Activated naive CD8-positive, alpha-beta T cell treated with anti-CD3 and anti-CD28 coated beads, Interleukin-2, amount 50 U/mL, for 16 hours (primary cell): ENCODE data around the gene FUZ.

ENCODE experiments used
- DNase-seq: peaks from one replicate; pipeline ENCODE4 v3.0.0-alpha.2; 2020; ENCODE audit warnings: low read depth, low spot score

Gene FUZ

DNA sequence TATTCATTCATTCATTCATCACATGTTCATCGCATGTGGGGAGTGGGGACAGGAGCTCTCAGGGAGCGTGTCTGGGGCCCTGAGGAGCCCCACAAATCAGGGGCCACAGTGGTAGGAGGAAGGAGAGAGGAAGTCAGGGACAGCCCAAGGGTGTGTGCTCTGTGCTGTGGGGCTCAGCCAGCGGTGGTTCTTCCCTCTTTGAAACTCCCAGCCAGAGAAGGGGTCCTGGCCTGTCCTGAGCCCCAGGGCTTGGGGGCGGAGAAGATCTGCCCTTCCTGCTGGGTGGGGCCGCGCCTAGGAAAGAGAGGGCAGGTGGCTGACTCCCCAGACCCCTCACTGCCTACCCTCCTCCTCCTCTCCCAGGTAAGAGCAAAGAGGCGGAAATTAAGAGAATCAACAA is 31.7 kb downstream of the FUZ start:
- DNase-seq = no peak

DNA sequence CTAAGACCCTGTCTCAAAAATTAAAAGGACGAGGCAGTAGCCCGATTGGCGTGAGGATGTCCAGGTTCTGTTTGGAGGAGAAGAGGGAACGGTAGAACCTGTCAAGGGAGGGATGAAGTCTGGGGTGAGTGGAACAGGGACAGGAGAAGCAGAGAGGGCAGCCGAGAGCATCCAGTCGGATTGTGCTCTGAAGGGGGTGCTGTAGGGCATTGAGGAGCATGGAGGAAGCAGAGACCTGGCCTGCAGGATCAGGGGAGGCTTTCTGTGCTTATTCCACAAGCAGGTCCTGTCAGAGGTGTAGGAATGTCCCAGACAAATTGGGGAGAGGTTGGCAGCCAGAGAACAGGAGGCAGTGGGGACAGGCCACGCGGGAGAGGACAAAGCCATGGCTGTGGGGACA is 32.2 kb downstream of the FUZ start:
- DNase-seq = no peak

DNA sequence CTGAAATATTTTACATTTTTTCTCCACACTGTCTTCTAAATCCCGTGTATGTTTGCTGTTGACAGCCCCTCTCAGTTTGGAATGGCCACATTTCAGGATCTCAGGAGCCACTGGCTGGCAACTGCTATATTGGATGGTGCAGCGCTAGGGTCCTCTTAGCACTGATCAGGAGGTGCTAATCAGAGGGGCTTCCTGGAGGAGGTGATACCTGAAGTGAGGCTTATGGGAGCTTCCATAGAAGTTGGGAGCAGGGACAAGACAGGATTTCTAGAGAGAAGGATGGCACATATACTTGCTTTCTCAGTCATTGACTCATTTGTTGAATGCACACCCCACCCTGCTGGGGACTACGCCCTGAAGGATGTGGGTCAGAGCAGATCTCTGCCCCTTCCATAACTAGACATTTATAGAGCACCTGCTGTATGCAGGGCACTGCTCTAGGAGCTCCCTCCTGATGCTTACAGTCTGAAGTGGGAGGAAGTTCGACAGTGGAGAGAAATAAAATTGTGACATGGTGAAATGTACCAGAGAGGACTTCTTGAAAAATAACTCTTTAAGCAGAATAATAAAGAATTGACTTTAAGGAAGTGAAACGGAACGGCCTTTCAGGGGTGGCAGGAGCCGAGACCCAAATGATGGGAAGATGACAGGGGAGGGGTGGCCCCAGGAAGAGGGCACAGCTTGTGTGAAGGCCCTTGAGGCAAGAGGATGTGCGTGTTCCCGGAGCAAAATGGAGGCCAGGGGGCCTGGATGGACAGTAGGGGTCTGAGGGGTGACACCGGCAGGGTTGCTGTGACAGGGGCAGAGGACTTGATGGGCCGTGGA is 33.1 kb downstream of the FUZ start:
- DNase-seq = no peak

DNA sequence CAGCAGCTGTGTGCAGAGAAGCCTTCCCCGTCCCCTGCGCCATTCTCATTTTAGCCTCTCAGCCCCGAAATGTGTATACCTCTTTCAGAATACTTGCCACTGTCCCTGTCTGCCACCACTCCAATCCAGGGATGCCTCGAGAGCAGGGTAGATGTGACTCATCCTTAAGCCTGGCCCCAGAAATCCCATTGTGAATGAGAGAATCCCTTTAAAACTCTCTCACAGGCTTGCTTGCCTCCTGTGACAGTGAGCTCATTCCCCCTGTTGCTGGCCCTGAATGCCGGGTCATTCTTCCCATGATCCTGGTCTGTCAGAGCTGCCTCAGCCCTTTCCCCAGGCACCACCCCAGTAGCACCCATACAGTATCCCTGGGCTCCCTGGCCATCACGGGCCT is 36.7 kb downstream of the FUZ start:
- DNase-seq = no peak

DNA sequence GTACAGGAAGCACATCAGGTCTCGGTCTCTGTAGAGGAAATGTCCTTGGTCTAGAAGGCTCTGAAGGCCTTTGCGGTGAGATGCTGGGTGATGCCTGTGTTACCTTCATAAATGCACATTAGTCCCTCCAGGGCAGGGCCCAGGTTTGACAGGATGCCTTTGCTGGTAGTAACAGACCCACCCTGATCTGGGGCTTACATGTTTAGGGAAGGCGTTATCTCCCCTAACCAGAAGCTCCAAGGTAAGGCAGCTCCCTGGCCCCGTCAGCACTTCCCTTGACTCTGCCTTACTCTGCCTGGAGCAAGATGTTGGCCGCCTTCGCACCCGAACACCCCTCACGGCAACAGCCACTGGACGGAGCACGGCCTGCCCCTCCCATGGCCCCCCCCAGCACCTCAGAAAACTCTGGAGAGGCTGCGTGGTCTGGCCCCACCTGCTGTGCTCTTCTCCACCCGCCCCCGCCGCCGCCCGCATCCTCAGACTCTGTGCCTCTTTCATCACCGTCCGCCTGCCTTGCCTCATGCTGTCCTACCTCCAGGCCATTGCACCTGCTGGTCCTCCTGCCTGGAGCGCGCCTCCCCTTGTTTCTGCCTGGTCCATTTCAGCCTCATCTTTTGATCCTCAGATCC is 37.2 kb downstream of the FUZ start:
- no peak for DNase-seq

DNA sequence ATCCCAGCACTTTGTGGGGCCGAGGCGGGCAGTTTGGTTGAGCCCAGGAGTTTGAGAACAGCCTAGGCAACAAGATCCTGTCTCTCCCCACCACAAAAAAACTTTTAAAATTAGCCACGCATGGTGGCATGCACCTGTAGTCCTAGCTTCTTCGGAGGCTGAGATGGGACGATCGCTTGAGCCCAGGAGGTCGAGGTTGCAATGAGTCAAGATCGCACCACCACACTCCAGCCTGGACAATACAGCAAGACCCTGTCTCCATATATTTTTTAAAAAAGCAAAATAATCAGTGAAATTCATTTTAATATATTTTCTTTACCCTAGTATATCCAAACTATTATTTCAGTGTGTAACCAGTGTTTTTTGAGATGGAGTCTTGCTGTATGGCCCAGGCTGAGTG is 38.1 kb downstream of the FUZ start:
- no peak for DNase-seq

DNA sequence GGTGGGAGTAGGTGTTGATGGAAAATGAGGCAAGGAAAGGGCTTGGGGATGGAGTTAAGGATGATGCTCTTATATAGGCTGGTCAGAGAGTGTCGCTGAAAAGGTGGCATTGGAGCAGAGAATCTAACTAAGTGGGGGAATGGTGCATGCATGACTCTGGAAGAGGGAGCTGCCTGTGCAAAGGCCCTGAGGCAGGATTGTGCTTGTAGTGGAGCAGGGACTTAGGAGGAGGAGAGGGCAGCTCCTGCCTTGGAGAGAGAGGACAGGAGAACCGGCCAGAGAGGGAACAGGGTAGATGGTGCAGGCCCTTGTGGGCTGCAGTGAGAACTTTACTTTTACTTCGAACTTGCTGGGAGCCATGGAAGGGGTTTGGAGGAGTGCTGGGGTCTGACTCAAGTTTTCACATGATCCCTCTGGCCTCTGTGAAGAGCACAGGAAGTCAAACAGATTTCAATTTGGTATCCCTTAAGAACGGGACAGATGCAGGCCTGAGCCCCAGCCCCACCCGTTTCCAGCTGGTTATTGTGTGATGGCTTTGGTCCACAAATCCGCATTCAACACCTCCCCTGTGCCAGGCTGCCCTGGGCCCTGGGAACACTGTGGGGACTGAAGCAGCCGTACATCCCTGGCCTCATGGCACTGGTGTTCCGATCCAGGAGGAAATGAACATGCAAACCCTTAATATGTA is 39.3 kb downstream of the FUZ start:
- no peak for DNase-seq

DNA sequence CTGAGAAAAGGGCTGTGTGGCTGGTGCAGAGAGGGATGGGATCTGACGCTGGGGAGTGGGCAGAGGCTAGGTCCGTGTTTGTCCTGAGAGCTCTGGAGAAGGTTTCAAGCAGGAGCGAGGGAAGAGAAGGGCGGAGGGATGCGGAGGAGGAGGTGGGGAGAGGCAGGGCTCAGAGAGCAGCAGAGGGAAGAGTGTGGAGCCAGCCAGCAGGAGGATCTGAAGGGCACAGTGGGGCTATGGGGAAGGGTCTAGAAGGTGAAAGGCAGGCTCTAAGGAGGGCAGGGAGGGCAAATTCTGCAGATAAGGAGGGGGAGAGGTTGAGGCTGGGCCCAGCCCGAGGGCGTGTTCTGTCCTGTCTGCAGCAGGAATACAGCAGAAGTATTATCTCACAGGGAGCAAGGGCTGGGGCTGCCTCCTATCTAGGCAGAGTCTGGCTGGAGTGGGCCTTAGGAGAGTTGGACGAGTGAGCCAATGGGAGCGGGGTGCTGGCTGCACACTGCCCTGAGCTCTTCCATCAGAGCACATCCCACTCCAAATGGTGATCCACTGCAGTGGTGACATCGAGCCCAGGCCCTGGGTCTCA is 40.2 kb downstream of the FUZ start:
- no peak for DNase-seq

DNA sequence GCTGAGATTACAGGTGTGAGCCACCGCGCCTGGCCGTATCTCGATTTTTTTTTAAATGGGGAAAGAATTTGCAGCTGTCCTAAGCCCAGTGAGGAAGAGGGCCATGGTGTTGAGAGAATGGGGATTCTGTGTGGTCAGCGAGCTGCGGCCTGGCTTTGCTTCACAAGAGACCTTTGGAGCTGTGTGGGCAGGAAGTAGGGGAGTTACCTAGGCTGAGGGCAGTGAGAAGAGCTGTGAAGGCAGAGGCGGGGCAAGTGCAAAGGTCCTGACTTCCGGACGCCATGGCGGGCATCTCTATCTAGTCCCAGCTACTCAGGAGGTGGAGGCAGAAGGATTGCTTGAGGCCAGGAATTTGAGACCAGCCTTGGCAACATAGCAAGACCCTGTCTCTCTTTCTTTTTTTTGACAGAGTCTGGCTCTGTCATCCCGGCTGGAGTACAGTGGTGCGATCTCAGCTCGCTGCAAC is 41.4 kb downstream of the FUZ start:
- DNase-seq = no peak

DNA sequence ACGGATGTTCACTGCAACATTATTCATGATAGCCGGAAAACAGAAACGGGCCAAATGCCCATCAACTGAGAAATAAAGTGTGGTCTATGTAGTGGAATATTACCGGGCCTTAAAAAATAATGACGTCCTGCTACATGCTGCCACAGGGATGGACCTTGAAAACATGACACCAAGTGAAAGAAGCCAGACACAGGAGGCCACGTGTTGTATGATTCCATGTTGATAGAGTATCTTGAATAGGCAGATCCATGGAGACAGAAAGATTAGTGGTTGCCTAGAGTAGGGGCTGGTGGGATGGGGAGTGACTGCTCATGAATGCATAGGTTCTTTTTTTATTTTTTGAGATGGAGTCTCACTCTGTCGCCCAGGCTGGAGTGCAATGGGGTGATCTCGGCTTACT is 42.6 kb downstream of the FUZ start:
- no peak for DNase-seq

DNA sequence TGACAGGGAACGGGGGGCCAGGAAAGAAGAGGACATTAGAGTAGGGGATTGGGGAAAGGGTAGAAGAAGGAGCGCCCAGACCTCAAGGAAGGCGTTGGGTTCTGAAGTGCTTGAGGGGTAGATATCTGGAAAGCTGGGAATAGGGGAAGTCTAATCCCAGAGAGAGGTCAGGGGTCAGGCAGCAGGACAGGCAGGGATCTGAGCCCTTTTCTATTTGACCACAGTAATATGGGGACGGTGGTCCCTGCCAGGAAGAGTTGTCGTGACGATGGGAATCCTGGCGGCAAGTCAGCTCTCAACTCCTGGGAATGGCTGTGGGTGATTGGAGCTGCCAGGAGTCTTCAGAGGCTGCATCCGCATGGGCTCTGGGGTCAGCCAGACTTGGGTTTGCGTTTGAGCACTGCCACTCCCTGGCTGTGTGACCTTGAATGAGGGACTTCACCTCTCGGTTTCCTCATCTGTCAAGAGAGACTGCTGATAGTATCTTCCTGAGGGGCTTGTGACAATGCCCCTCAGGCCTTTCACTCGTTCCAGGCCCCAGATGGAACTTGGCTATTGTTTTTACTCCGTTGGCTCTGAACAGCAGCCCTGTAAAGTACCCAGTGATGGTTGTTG is 45.0 kb downstream of the FUZ start:
- DNase-seq = no peak

DNA sequence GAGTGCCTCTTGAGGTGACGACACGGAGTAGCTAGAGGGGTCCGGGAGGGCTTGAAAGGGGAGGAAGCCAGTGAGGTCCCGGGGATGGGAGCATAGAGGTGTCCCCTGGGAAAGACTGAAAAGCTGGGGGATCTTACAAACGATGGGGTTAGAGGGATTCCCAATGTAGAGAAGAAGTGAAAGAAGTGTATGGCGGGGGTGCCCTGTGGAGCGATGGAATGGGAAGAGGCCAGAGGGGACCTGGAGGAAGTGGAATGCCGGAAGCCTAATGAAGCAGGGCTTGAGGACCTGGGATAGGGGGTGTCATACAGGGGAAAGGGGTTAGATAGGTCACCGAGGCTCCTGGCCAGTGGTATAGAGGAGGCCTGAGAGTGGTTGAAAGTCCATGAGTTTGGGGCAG is 45.7 kb downstream of the FUZ start:
- no peak for DNase-seq

DNA sequence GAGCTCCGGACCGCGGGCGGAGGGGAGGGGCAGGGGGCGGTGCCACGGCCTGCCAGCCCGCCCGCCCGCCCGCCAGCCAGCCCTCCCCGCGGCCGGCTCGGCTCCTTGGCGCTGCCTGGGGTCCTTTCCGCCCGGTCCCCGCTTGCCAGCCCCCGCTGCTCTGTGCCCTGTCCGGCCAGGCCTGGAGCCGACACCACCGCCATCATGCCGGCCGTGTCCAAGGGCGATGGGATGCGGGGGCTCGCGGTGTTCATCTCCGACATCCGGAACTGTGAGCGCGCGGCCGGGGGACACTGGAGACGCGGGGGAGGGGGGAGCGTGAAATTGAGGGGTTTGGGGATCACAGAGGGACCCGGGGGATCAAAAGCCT is 46.2 kb downstream of the FUZ start, which contains the start of gene AP2A1:
TSS of gene AP2A1 (plus strand) at position 72 of the 370 bp plus-strand sequence. CDS start at position 205, 133 bp downstream.
- DNase-seq = peak; percentile 9

DNA sequence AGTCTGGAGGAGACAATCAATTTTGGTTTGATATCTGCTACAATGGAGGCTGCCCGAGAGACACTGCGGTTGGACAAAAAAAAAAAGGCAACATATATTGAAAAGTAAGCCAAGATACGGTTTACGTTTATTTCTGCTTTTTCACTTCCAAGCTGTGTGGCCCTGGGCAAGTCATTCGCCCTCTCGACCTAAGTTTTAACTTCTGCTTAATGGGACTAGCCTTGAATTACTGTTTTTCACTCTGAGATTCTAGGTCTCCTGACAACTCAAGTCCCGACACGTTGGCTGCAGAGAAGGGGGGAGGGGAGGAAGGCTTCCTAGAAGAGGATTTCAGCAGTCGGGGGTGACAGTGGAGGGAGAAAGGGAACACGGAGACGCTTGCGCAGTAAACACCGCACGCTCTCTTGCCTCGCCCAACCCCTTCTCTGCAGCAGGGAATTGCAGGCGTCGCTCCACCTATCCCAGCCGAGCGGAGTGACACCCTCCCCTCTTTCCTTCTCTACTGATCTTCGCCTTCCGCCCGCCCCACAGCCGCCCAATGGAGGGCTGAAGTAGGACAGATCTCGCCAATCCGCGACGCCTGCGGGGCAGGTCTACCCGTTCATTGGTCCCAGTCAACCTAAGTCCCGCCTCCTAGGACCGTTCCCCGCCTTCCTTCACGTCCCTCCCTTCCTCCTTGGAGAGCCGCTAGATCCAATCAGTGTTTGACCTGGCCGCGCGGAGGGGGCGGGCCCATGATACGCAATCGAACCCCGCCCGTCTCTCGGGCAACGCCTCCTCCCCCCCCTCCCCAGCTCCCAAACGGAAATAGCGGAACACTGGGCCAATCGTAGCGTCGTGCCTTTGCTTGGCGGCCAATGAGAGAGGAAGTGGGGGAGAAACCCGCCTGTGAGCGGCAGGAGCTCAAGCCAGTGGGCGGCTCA is 46.8 kb downstream of the FUZ start:
- DNase-seq = peak; percentile 99

DNA sequence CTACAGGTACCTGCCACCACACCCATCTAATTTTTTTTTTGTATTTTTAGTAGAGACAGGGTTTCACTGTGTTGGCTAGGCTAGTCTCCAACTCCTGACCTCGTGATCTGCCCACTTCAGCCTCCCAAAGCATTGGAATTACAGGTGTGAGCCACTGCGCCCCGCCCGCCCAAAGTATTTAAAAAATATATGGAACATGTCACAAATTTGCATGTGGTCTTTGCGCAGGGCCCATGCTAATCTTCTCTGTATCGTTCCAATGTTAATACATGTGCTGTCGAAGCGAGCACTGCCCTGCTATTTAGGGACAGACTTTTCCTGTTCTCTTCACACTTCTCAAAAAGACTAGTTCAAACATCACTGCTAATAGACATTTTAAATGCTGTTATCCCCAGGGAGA is 48.8 kb downstream of the FUZ start:
- DNase-seq = no peak

DNA sequence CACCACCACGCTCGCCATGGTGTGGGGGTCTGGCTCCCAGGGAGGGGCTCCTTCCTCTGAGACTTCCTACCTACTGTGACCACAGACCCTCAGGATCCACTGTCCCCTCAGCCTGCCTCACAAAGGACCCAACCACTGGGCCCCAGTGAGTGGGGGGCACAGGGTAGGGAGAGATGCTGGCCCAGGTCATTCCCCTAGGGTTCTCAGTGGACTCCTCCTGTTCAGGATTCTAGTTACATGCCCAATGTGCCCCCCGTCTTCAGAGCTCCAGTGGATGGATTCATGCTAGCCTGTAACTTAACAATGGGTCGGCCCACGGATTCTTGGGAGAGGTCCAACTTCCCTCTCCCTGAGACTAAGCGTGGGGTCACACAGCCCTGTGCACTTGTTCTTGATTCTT is 49.9 kb downstream of the FUZ start, which contains the start of gene TSKS:
TSS of gene TSKS (minus strand) at position 77 of the 400 bp plus-strand sequence. CDS start at position 18, 59 bp downstream.
- DNase-seq = no peak

DNA sequence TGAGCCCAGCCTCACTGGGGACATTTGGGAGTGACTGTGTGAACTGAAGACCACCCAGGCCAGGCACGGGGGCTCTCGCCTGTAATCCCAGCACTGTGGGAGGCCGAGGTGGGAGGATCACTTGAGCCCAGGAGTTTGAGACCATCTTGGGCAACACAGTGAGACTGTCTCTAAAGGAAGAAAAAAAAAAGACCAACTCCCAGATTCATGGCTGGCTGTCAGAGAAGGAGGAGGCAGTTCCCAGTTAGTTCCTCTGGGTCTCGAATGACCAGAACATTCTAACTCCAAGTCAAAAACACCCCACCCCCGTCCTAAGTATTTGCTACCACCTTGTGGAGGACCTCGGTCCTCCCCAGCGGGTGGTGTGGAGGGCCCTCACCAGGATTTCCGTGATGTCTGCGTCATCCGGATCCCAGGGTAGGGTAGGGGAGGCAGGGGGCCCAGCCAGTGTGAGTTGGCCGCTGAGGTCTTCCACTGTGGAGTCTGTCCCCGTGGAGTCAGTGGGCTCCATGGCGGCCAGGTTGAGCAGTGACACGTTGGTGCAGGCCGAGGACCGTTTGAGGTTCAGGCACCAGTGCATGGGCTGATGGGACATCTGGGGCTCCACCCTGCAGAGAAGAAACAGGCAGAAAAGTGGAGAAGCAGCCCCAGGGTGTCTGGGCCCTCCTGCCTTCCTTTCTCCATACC is 51.3 kb downstream of the FUZ start:
- no peak for DNase-seq

DNA sequence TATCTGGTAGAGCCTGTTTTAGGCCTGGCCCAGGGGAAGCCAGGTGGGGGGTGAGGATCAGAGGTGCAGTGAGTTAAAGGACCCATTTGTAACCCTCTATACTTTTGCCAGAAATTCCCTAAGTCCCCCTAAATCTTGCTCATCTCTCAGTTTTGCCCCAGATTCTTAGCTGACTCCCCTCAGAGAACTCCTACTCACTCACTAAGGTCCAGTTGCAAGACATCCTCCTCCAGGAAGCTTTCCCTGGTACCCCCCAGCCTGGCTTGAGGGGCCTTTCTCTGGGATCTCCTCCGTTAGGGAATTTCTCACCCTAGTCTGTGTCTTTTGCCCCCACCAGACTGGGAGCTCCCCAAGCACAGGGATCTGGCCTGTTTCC is 51.9 kb downstream of the FUZ start:
- no peak for DNase-seq

DNA sequence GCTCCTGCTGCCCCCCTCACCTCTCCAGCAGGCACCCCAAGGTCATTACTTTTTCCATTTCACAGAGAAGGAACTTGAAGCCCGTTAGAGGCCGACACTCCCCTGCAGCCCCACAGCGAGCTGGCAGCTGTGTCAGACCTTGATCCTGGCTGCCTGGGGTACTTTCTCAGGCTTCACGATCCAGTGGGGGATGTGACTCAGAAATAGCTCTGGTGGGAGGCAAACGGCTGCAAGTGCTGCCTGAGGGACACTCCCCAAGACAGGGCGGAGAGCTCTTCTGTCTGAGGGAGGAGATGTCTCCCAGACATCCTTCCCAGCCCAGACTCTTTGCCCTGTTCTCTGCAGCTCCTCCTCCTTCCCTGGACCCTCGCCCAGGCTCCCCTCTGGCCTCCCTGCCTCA is 54.8 kb downstream of the FUZ start:
- no peak for DNase-seq
